Measurements from ENCODE around the gene OPCML. TPM values are rescaled to one million over a fixed set of nuclear protein-coding genes. Genes with fewer than 3 reads are reported as not detected.

The OPCML gene
- total and polyA plus RNA-seq, 12 donors, result under 0.01 to 1.2 (median 0.39) TPM

GRCh38 chr11:133137939-133138338, 394.4 kb downstream of the OPCML start:
- no peaks in the 10 kb centered on the region for H3K9me3 ChIP-seq
- no peak for DNase-seq
- peaks cover 0 to 15% (median 3%) of the 10 kb centered on the region in 9 donors for H3K4me1 ChIP-seq
- TF ChIP-seq CTCF (IDR thresholded peaks at IDR 0.05), result no peak
- H3K27me3 ChIP-seq, result peaks cover 0 to 5% (median 0%) of the 10 kb centered on the region in 7 donors
- intact Hi-C loops (cut with DNase I), result loop anchor here in 4 of 10 donors (5.0 to 10.0 kb wide), 3 partner anchors 684 to 697 kb away; no protein-coding TSS in a partner anchor
- H3K27ac ChIP-seq, result no peak overlapping the region
- no peak overlapping the region for H3K4me3 ChIP-seq
- no peak for ATAC-seq
- WGBS, 2 donors, result 70% methylated on average over 5 of the region's 5 CpGs
- H3K36me3 ChIP-seq, result no peaks in the 10 kb centered on the region

DNA sequence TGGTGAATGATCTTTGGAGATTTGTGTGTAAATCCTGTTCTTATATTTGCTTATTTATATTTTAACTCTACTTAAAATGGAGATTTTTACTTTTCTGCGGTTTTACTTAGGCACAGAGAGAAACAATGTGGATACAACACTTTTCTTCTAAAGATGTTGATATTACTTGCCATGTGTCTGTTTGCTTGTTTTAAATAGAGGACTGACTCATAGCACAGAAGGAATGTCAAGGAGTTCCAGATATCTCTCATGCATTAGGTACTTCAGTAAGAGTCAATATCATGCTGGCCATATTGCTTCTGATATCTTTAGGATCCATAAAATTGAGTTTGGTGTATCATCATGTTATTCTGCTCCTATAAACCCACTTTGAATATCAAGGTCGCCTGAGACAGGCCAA, 395.0 kb downstream of the OPCML start:
- no peak for DNase-seq
- Histone ChIP-seq H3K36me3 (no peaks in the 10 kb centered on the region), H3K27ac (no peak overlapping the region), H3K4me1 (peaks cover 0 to 15% (median 3%) of the 10 kb centered on the region in 9 donors), H3K9me3 (no peaks in the 10 kb centered on the region), H3K4me3 (no peak overlapping the region), H3K27me3 (peaks cover 0 to 6% (median 0%) of the 10 kb centered on the region in 7 donors)
- intact Hi-C loops (cut with DNase I), result loop anchor here in 4 of 10 donors (5.0 to 10.0 kb wide), 3 partner anchors 685 to 698 kb away; no protein-coding TSS in a partner anchor
- no peak for ATAC-seq
- WGBS, 2 donors, result 73 to 81% methylated on average over 2 of the region's 2 CpGs
- TF ChIP-seq CTCF (IDR thresholded peaks at IDR 0.05), result no peak

DNA sequence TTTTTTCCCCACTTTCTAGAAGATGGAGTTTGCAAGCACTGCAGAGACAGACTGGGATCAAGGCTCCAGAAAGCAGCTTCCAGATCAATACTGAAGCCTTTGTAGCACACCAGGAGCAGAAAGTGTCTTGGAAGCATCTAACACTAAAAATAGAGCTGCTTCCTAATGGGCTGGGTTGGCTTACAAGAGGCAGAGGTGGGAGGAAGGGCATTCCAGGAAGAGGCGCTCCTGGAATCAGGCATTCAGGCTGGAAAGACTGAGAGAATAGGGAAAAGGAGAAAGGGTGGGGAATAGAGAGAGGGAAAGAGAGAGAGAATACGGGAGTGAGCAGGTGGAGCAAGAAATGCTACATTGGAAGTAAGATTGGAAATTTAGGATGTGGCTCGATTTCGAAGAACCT, 395.9 kb downstream of the OPCML start:
- H3K9me3 ChIP-seq, result no peaks in the 10 kb centered on the region
- H3K27ac ChIP-seq, result no peak overlapping the region
- 65 to 67% methylated on average over 4 of the region's 4 CpGs for WGBS, 2 donors
- peaks cover 0 to 15% (median 3%) of the 10 kb centered on the region in 9 donors for H3K4me1 ChIP-seq
- no peak for TF ChIP-seq CTCF (IDR thresholded peaks at IDR 0.05)
- no peak overlapping the region for H3K4me3 ChIP-seq
- intact Hi-C loops (cut with DNase I), result loop anchor here in 4 of 10 donors (5.0 to 10.0 kb wide), 3 partner anchors 686 to 698 kb away; no protein-coding TSS in a partner anchor
- ATAC-seq (no peak), DNase-seq (no peak)
- H3K27me3 ChIP-seq, result peaks cover 0 to 6% (median 0%) of the 10 kb centered on the region in 7 donors
- H3K36me3 ChIP-seq, result no peaks in the 10 kb centered on the region

DNA sequence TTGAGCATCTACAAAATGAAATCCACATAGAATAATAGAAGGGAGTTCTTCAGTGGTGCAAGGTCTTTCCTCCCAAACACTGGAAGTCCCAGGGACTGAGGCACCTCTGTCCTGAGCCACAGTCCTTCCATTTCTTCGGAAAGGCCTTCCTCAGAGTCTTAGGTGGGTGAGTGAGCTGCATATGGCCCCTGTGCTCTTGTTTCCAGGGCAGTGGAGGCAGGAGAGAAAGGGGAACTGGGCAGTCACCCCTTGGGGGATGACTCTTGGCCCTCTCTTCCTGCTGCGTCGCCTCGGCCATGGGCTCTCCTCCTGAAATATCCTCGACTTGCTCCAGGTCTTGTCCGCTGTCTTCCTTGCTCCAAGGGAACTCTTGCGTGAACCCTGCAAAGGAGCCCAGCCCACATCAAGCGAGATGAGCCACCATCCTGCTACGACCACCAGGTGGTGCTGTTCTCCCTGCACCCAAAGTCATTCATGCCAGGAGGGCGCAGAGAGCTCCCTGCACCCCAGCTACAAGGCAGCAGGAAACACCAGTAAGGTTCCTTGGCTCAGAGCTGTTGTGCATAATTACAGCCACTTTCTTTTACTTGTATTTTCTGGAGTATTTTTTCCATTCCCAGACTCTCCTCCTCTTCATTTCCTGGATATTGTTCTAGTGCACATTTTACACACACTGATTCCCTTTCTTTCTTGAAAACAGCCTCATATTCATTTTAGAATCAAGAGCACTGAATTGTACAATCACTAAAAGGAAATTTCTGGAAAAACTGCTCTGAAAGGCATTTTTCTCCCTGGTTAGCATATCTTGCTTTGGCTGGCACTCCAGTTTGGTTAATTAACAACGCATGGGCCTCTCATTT, 397.8 kb downstream of the OPCML start:
- Histone ChIP-seq H3K9me3 (no peaks in the 10 kb centered on the region), H3K4me3 (no peak overlapping the region), H3K27ac (no peak overlapping the region), H3K27me3 (peaks cover 0 to 14% (median 0%) of the 10 kb centered on the region in 7 donors), H3K36me3 (no peaks in the 10 kb centered on the region), H3K4me1 (peaks cover 0 to 15% (median 3%) of the 10 kb centered on the region in 9 donors)
- DNase-seq (peak; percentile 38 to 46), ATAC-seq (peak in 7 of 8 donors; percentile 51 to 82 (median 73))
- peak; percentile 75 to 94 (median 85) for TF ChIP-seq CTCF (IDR thresholded peaks at IDR 0.05)
- intact Hi-C loops (cut with DNase I), result loop anchor here (1.0 to 10.0 kb wide), 7 partner anchors 688 to 703 kb away; no protein-coding TSS in a partner anchor
- 24 to 25% methylated on average over 11 of the region's 11 CpGs for WGBS, 2 donors
